ENCODE data around the gene PTPRG. TPM values are rescaled to one million over a fixed set of nuclear protein-coding genes. Genes with fewer than 3 reads are reported as not detected.

PTPRG gene
- total RNA-seq, 1 experiment from 2014 or later = 0.73 TPM

DNA sequence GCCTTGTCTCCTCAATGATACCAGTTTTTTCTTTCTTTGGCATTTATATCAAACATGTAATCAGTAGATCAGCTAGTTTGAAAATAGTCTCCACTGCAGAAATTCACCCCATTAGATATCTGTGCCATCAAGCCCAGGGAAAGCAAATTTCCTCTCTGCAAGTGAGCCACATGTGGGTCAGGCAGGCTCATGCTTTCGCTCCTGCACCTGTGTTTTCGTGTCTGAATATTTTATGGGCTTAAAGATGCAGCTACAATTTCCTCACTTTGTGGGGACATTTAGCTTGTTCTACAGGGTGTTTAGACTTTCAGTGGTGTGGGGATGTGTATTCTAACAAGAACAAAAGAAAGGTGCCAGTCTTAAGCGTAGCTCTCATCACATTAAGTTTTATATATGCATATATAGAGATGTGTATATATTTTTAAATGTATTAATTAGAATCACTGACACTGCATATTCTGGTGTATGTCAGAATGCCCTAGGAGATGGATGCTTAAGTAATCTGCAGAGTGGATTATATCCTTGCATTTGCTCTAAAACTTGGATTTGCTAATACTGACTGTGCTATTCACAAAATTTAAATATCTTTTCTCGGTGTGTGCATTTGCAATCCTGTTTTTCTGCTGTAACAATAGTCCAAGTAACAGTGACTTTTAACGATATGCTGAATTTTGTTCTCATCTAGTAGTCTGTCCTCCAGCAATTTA is 372.6 kb downstream of the PTPRG start:
- Histone ChIP-seq H3K9ac (ENCODE audit: low read length) (no peak overlapping the region), H3K4me3 (ENCODE audit: low read length) (no peak overlapping the region), H3K9me3 (ENCODE audit: low read length) (no peaks in the 10 kb centered on the region), H3K36me3 (ENCODE audit: low read depth, low read length) (no peaks in the 10 kb centered on the region), H3K9me2 (replicated peaks; ENCODE audit: low read length) (no peaks in the 10 kb centered on the region), H2AFZ (ENCODE audit: low read length) (no peak overlapping the region), H3K4me2 (ENCODE audit: low read length) (no peak overlapping the region), H3F3A (ENCODE audit: low read length, unreplicated experiment) (no peaks in the 10 kb centered on the region), H4K20me1 (ENCODE audit: low read length) (no peaks in the 10 kb centered on the region), H3K4me1 (ENCODE audit: insufficient read depth, low read length) (no peaks in the 10 kb centered on the region), H3K27ac (ENCODE audit: low read length) (no peak overlapping the region), H3K27me3 (ENCODE audit: low read length) (no peaks in the 10 kb centered on the region), H3K79me2 (ENCODE audit: low read length) (no peaks in the 10 kb centered on the region)
- DNase-seq (no peak), ATAC-seq (no peak)
- intact Hi-C loops (cut with micrococcal nuclease) = no loop called here
- no TSS peak for BruUV-seq (replicated peaks)
- CTCF ChIA-PET = no interaction called here
- POLR2A ChIA-PET (ENCODE audit: unreplicated experiment) = no interaction called here
- TF ChIP-seq EZH2phosphoT487 (IDR thresholded peaks at IDR 0.05; ENCODE audit: borderline replicate concordance, low read length) (no peak), EZH2 (IDR thresholded peaks at IDR 0.05; ENCODE audit: low read length, unreplicated experiment) (no peak), CTCF (conservative IDR thresholded peaks at IDR 0.05; ENCODE audit: low read depth, low read length) (no peak)

GRCh38 chr3:61934505-61934871 is 373.1 kb downstream of the PTPRG start:
- ChIA-PET POLR2A (ENCODE audit: unreplicated experiment) (no interaction called here), CTCF (no interaction called here)
- ATAC-seq (no peak), DNase-seq (no peak)
- TF ChIP-seq EZH2phosphoT487 (IDR thresholded peaks at IDR 0.05; ENCODE audit: borderline replicate concordance, low read length) (no peak), EZH2 (IDR thresholded peaks at IDR 0.05; ENCODE audit: low read length, unreplicated experiment) (no peak), CTCF (conservative IDR thresholded peaks at IDR 0.05; ENCODE audit: low read depth, low read length) (no peak)
- Histone ChIP-seq H3K4me1 (ENCODE audit: insufficient read depth, low read length) (no peaks in the 10 kb centered on the region), H3K79me2 (ENCODE audit: low read length) (no peaks in the 10 kb centered on the region), H3F3A (ENCODE audit: low read length, unreplicated experiment) (no peaks in the 10 kb centered on the region), H3K9me2 (replicated peaks; ENCODE audit: low read length) (no peaks in the 10 kb centered on the region), H3K4me3 (ENCODE audit: low read length) (no peak overlapping the region), H3K27me3 (ENCODE audit: low read length) (no peaks in the 10 kb centered on the region), H3K36me3 (ENCODE audit: low read depth, low read length) (no peaks in the 10 kb centered on the region), H3K9me3 (ENCODE audit: low read length) (no peaks in the 10 kb centered on the region), H3K27ac (ENCODE audit: low read length) (no peak overlapping the region), H3K4me2 (ENCODE audit: low read length) (no peak overlapping the region), H3K9ac (ENCODE audit: low read length) (no peak overlapping the region), H4K20me1 (ENCODE audit: low read length) (no peaks in the 10 kb centered on the region), H2AFZ (ENCODE audit: low read length) (no peak overlapping the region)
- BruUV-seq (replicated peaks) = no TSS peak
- intact Hi-C loops (cut with micrococcal nuclease) = no loop called here

DNA sequence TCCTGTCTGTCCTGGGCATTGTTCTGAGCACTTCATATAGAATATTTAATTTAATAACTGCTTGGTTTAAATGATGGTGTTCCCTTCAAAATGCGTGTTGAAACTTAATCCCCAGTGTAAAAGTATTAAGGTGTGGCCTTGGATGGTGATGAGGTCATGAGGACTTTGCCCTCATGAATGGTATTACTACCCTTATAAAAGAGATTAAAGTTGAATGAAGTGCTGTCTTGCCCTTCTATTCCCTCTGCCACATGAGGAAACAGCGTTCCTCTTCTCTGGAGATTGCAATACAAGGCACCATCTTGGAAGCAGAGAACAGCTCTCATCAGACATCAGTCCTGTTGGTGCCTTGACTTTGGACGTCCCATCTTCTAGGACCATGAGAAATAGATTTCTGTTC is 374.4 kb downstream of the PTPRG start:
- no peaks in the 10 kb centered on the region for H3K79me2 ChIP-seq (ENCODE audit: low read length)
- no peak overlapping the region for H2AFZ ChIP-seq (ENCODE audit: low read length)
- no peak overlapping the region for H3K4me3 ChIP-seq (ENCODE audit: low read length)
- BruUV-seq (replicated peaks) = no TSS peak
- no peaks in the 10 kb centered on the region for H3K9me2 ChIP-seq (replicated peaks; ENCODE audit: low read length)
- no peak for DNase-seq
- H3K27me3 ChIP-seq (ENCODE audit: low read length) = no peaks in the 10 kb centered on the region
- no peaks in the 10 kb centered on the region for H3F3A ChIP-seq (ENCODE audit: low read length, unreplicated experiment)
- intact Hi-C loops (cut with micrococcal nuclease) = no loop called here
- no peak overlapping the region for H3K4me2 ChIP-seq (ENCODE audit: low read length)
- no peak overlapping the region for H3K9ac ChIP-seq (ENCODE audit: low read length)
- no peak for TF ChIP-seq EZH2phosphoT487 (IDR thresholded peaks at IDR 0.05; ENCODE audit: borderline replicate concordance, low read length)
- TF ChIP-seq CTCF (conservative IDR thresholded peaks at IDR 0.05; ENCODE audit: low read depth, low read length) = no peak
- no peak for TF ChIP-seq EZH2 (IDR thresholded peaks at IDR 0.05; ENCODE audit: low read length, unreplicated experiment)
- H3K36me3 ChIP-seq (ENCODE audit: low read depth, low read length) = no peaks in the 10 kb centered on the region
- ChIA-PET CTCF (no interaction called here), POLR2A (ENCODE audit: unreplicated experiment) (no interaction called here)
- no peak overlapping the region for H3K27ac ChIP-seq (ENCODE audit: low read length)
- no peaks in the 10 kb centered on the region for H3K9me3 ChIP-seq (ENCODE audit: low read length)
- H3K4me1 ChIP-seq (ENCODE audit: insufficient read depth, low read length) = no peaks in the 10 kb centered on the region
- no peaks in the 10 kb centered on the region for H4K20me1 ChIP-seq (ENCODE audit: low read length)
- ATAC-seq = no peak

Data from PC-3 (cell line).